ENCODE measurements around the gene KIAA0408. TPM values are rescaled to one million over a fixed set of nuclear protein-coding genes. Genes with fewer than 3 reads are reported as not detected.
"Not testable (repeated sequence)": the region's sequence is repeated elsewhere in the genome, so short reads cannot be mapped to it uniquely, and the experiment has no call there.

The KIAA0408 gene
- total RNA-seq, 1 donor, result 1.3 TPM

- no peak overlapping the region for H3K4me3 ChIP-seq (ENCODE audit: low read depth, low read length)
- no peak for TF ChIP-seq CTCF (IDR thresholded peaks at IDR 0.05; ENCODE audit: insufficient read depth, low read depth, low read length)
- no peak for DNase-seq (ENCODE audit: low read depth)
These were observed 11.4 kb downstream of the KIAA0408 start for GRCh38 chr6:127447780-127448179.

- no peak overlapping the region for H3K4me3 ChIP-seq (ENCODE audit: low read depth, low read length)
- no peak for DNase-seq (ENCODE audit: low read depth)
- TF ChIP-seq CTCF (IDR thresholded peaks at IDR 0.05; ENCODE audit: insufficient read depth, low read depth, low read length), result no peak
These were observed 12.8 kb downstream of the KIAA0408 start for GRCh38 chr6:127446356-127446755.

- no peak overlapping the region for H3K4me3 ChIP-seq (ENCODE audit: low read depth, low read length)
- no peak for TF ChIP-seq CTCF (IDR thresholded peaks at IDR 0.05; ENCODE audit: insufficient read depth, low read depth, low read length)
- DNase-seq (ENCODE audit: low read depth), result no peak
These were observed 17.3 kb downstream of the KIAA0408 start for GRCh38 chr6:127441881-127442280.

GRCh38 chr6:127439718-127440117 lies 19.5 kb downstream of the KIAA0408 start:
- H3K4me3 ChIP-seq (ENCODE audit: low read depth, low read length), result no peak overlapping the region
- no peak for DNase-seq (ENCODE audit: low read depth)
- TF ChIP-seq CTCF (IDR thresholded peaks at IDR 0.05; ENCODE audit: insufficient read depth, low read depth, low read length), result no peak

GRCh38 chr6:127436578-127437110 lies 22.5 kb downstream of the KIAA0408 start:
- no peak for TF ChIP-seq CTCF (IDR thresholded peaks at IDR 0.05; ENCODE audit: insufficient read depth, low read depth, low read length)
- no peak overlapping the region for H3K4me3 ChIP-seq (ENCODE audit: low read depth, low read length)
- DNase-seq (ENCODE audit: low read depth), result no peak

- no peak for TF ChIP-seq CTCF (IDR thresholded peaks at IDR 0.05; ENCODE audit: insufficient read depth, low read depth, low read length)
- no peak for DNase-seq (ENCODE audit: low read depth)
- no peak overlapping the region for H3K4me3 ChIP-seq (ENCODE audit: low read depth, low read length)
These were observed 23.5 kb downstream of the KIAA0408 start for GRCh38 chr6:127435626-127436220.

GRCh38 chr6:127434651-127435050 lies 24.5 kb downstream of the KIAA0408 start:
- TF ChIP-seq CTCF (IDR thresholded peaks at IDR 0.05; ENCODE audit: insufficient read depth, low read depth, low read length), result no peak

GRCh38 chr6:127428562-127428961 lies 30.6 kb downstream of the KIAA0408 start:
- DNase-seq (ENCODE audit: low read depth); H3K4me3 ChIP-seq (ENCODE audit: low read depth, low read length): not testable (repeated sequence)

More at GRCh38 chr6:127434651-127435050, 24.5 kb downstream of the KIAA0408 start:
- DNase-seq (ENCODE audit: low read depth), result no peak
- H3K4me3 ChIP-seq (ENCODE audit: low read depth, low read length), result no peak overlapping the region

Measured in fibroblast of villous mesenchyme (primary cell).